Body of pancreas (tissue), 4 donors: ENCODE results near the gene NACC2. TPM values are rescaled to one million over a fixed set of nuclear protein-coding genes. Genes with fewer than 3 reads are reported as not detected.

Experiments used
- ATAC-seq: fragments of 150-250 bp; one replicate; pipeline ENCODE4 v1.9.1; 2016
- DNase-seq, 4 donors: peaks; one replicate each; pipeline ENCODE4 v3.0.0-alpha.2; 2019
- H3K27ac ChIP-seq, 4 donors: fragments of 200-600 bp; sonication (generic); 1 replicate in 3 of 4; 2 replicates in 1 of 4; pipeline versions ENCODE4 v1.5.1 to v1.6.1; 2016 to 2019; ENCODE audit warnings: mild to moderate bottlenecking in 1 of 4, mixed read lengths in 1 of 4, moderate library complexity in 1 of 4
- H3K27me3 ChIP-seq, 2 donors: fragments of 200-600 bp; sonication (generic); one replicate each; pipeline ENCODE4 v1.6.0; 2016; ENCODE audit warnings: mild to moderate bottlenecking in 1 of 2
- H3K36me3 ChIP-seq, 2 donors: fragments of 200-600 bp; sonication (generic); replicated peaks in 1 of 2; 2 replicates each; pipeline ENCODE4 v1.5.1; 2016; ENCODE audit warnings: low read depth in 2 of 2; ENCODE audit not compliant: insufficient read depth in 1 of 2
- H3K4me1 ChIP-seq: fragments of 200-600 bp; sonication (generic); one replicate; pipeline ENCODE4 v1.6.0; 2016
- H3K4me3 ChIP-seq, 2 donors: fragments of 200-600 bp; sonication (generic); 1 replicate in 1 of 2; 2 replicates in 1 of 2; pipeline ENCODE4 v1.5.1; 2016 to 2019
- H3K9me3 ChIP-seq, 3 donors: fragments of 200-600 bp; sonication (generic); 1 replicate in 2 of 3; 2 replicates in 1 of 3; pipeline ENCODE4 v1.5.1; 2016
- POLR2A ChIP-seq, 3 donors: fragments of 450-650 bp; IDR thresholded peaks; one replicate each; pipeline ENCODE4 v1.6.1; 2016; ENCODE audit warnings: antibody characterized with exemption in 3 of 3, mild to moderate bottlenecking in 2 of 3
- WGBS, 2 donors: methylation state at CpG; one replicate each; pipeline ENCODE4 v1.1.5; 2017; 5-methylcytosine and 5-hydroxymethylcytosine counted together
- intact Hi-C: fragments of 100-400 bp; cut with DNase I; formaldehyde crosslinking; loops from one replicate; pipeline ENCODE4 v1.15.1; 2023
- total RNA-seq, 2 donors: library from RNA; depleted of rRNA; stranded (reverse); fragments of >200 nt; gene quantifications; one replicate each; pipeline ENCODE4 v1.1.0, GENCODE V29; 2016
- TF ChIP-seq, protein P1 (sequence below), 7 experiments: fragments of 450-650 bp in 4 of 7; fragments of 200-600 bp in 3 of 7; sonication (generic) in 3 of 7; IDR thresholded peaks; one replicate each; pipeline ENCODE4 v1.5.1; 2016 to 2019; ENCODE audit warnings: antibody characterized with exemption in 7 of 7

Gene NACC2
- total RNA-seq, 2 donors from 2014 or later, result 16.6 to 21.1 TPM

DNA sequence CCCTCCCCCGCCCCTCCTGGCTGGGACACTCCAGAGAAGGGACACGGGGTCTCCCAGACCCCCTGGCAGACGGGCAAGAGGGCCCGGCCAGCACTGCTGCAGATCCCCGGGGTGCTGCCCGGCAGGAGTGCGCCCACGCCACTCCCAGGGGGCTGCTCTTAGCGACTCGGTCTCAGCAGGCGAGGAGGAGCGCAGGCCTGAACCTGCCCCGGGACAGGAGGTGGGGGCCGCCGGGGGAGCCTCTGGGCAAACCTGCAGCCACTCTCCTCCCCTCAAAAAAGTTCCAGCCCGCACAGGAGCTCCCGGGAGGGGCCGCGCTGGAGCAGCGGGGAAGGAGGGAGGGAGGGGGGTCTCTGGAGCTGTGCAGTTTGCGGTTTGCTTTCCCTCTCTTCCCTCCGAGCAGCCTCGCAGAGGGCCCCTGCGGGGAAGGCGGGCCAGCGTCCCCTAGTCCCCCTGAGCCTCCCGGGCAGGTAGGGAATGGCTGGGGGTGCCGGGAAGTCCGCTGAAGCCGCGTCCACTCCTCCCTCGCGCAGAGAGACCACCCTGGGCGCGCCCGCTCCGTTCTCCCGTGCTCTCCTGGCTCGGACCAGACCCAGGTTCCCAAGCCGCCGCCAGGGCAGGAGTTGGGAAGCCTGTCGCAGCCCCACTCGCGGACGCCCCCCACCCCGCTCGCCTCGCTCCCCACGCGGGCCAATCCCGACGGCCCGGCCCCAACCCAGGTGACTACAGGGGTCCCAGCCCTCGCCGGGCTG is 44.2 kb downstream of the NACC2 start:
- no peak for ATAC-seq
- DNase-seq, result no peak
- H3K36me3 ChIP-seq, result no peaks in the 10 kb centered on the region
- H3K27ac ChIP-seq, result peak overlapping the region; percentile 71 to 89 (median 79)
- no peaks in the 10 kb centered on the region for H3K9me3 ChIP-seq
- intact Hi-C loops, result no loop called here
- TF ChIP-seq, protein P1, sequence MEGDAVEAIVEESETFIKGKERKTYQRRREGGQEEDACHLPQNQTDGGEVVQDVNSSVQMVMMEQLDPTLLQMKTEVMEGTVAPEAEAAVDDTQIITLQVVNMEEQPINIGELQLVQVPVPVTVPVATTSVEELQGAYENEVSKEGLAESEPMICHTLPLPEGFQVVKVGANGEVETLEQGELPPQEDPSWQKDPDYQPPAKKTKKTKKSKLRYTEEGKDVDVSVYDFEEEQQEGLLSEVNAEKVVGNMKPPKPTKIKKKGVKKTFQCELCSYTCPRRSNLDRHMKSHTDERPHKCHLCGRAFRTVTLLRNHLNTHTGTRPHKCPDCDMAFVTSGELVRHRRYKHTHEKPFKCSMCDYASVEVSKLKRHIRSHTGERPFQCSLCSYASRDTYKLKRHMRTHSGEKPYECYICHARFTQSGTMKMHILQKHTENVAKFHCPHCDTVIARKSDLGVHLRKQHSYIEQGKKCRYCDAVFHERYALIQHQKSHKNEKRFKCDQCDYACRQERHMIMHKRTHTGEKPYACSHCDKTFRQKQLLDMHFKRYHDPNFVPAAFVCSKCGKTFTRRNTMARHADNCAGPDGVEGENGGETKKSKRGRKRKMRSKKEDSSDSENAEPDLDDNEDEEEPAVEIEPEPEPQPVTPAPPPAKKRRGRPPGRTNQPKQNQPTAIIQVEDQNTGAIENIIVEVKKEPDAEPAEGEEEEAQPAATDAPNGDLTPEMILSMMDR (IDR thresholded peaks at IDR 0.05), result no peak
- no peak for TF ChIP-seq POLR2A (IDR thresholded peaks at IDR 0.05)
- peaks cover 49% of the 10 kb centered on the region for H3K4me1 ChIP-seq
- H3K4me3 ChIP-seq, result peak overlapping the region in 1 of 2 donors; percentile 2
- WGBS, 2 donors, result 26 to 81% methylated on average over 11 to 44 of the region's 55 CpGs
- no peaks in the 10 kb centered on the region for H3K27me3 ChIP-seq

DNA sequence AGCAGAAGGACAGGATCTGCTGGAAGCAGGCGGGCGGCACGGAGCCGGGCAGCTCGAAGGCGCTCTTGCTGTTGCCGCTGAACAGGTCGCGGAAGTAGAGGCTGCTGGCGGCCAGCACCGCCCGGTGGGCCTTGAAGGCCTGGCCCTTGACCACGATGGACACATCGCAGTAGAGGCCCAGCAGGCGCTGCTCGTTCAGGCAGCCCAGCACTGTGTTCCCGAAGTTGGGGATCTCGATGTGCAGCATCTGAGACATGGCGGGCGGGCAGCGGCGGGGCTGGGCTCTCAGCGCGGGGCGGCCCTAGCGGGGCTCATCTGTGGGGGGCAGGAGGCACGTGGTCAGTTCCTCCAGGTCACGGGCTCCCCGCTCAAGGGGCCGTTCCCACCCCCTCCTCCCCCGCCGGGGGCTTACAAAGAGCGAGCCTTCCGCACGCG is 44.8 kb downstream of the NACC2 start:
- intact Hi-C loops, result no loop called here
- no peak for ATAC-seq
- H3K27me3 ChIP-seq, result no peaks in the 10 kb centered on the region
- no peak for TF ChIP-seq POLR2A (IDR thresholded peaks at IDR 0.05)
- TF ChIP-seq, protein P1 (IDR thresholded peaks at IDR 0.05), result no peak
- peak overlapping the region in 3 of 4 donors; percentile 72 to 89 (median 86) for H3K27ac ChIP-seq
- WGBS, 2 donors, result 87 to 93% methylated on average over 5 to 33 of the region's 36 CpGs
- no peaks in the 10 kb centered on the region for H3K36me3 ChIP-seq
- no peaks in the 10 kb centered on the region for H3K9me3 ChIP-seq
- H3K4me3 ChIP-seq, result no peak overlapping the region
- peaks cover 48% of the 10 kb centered on the region for H3K4me1 ChIP-seq
- DNase-seq, result no peak

DNA sequence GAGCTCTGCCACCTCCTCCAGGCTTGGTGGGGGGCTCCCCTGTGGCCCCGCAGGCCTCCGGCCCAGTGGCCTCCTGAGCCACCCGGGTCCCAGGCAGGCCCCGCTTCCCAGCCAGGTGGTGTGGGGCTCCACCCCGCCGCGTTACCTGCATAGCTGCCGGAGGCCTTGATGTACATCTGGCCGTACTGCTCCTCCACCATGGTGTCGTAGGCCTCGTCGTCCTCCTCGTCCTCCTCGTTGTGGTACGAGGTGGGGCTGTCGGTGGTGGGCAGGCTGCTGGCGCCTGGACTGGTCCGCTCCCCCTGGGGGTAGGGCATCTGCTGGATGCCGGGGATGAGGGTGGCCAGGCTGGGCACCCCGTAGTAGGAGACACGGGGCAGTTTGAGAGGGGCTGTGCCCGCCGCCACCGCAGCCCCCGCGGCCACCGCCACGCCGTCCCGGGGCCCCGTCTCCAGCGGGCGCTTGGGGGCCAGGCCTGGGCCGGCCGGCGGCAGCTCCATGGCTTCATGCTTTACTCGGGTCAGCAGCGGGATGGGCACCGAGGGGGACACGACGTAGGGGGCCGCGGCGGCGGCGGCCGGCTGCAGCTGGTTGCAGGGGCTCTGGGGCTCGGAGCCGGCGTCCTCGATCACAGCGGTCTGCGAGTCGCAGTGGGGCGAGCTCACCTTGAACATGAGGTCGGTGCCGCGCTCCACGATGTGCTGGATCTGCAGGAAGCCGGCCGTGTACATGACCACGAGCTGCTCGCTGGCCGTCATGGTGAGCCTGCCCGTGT is 45.4 kb downstream of the NACC2 start:
- intact Hi-C loops, result no loop called here
- DNase-seq, result no peak
- no peak for TF ChIP-seq POLR2A (IDR thresholded peaks at IDR 0.05)
- TF ChIP-seq, protein P1 (IDR thresholded peaks at IDR 0.05), result no peak
- no peak for ATAC-seq
- Histone ChIP-seq H3K4me3 (no peak overlapping the region), H3K9me3 (no peaks in the 10 kb centered on the region), H3K4me1 (peaks cover 45% of the 10 kb centered on the region), H3K27me3 (no peaks in the 10 kb centered on the region), H3K36me3 (no peaks in the 10 kb centered on the region), H3K27ac (no peak overlapping the region)
- 93 to 97% methylated on average over 48 to 61 of the region's 65 CpGs for WGBS, 2 donors

GRCh38 chr9:136048560-136049411 is 46.3 kb downstream of the NACC2 start:
- Histone ChIP-seq H3K4me1 (peaks cover 37% of the 10 kb centered on the region), H3K27ac (no peak overlapping the region), H3K36me3 (no peaks in the 10 kb centered on the region), H3K4me3 (no peak overlapping the region), H3K9me3 (no peaks in the 10 kb centered on the region), H3K27me3 (no peaks in the 10 kb centered on the region)
- DNase-seq, result no peak
- TF ChIP-seq, protein P1 (IDR thresholded peaks at IDR 0.05), result no peak
- no peak for TF ChIP-seq POLR2A (IDR thresholded peaks at IDR 0.05)
- WGBS, 2 donors, result 85 to 90% methylated on average over 9 to 30 of the region's 30 CpGs
- intact Hi-C loops, result no loop called here
- no peak for ATAC-seq
